Choroid plexus epithelial cell (primary cell): ENCODE measurements around the gene TREH.
A peak's percentile ranks its signal among the peaks of the same experiment; 100 is the strongest.

Experiments used
- DNase-seq: peaks from one replicate; pipeline ENCODE4 v3.0.0-alpha.2; 2010; ENCODE audit warnings: low read depth
- H3K4me3 ChIP-seq: 2 replicates; pipeline ENCODE4 v1.5.1; 2011; ENCODE audit warnings: low read depth, mild to moderate bottlenecking, control low read depth, low read length, moderate library complexity
- TF ChIP-seq, protein P1 (sequence below): conservative IDR thresholded peaks from 2 replicates; pipeline ENCODE4 v1.5.1; 2011; ENCODE audit warnings: low read depth, mild to moderate bottlenecking, control low read depth, inconsistent platforms, low read length, moderate library complexity

TREH gene

GRCh38 chr11:118620529-118621070, 58.9 kb downstream of the TREH start:
- peak overlapping the region; percentile 69 for H3K4me3 ChIP-seq
- TF ChIP-seq, protein P1, sequence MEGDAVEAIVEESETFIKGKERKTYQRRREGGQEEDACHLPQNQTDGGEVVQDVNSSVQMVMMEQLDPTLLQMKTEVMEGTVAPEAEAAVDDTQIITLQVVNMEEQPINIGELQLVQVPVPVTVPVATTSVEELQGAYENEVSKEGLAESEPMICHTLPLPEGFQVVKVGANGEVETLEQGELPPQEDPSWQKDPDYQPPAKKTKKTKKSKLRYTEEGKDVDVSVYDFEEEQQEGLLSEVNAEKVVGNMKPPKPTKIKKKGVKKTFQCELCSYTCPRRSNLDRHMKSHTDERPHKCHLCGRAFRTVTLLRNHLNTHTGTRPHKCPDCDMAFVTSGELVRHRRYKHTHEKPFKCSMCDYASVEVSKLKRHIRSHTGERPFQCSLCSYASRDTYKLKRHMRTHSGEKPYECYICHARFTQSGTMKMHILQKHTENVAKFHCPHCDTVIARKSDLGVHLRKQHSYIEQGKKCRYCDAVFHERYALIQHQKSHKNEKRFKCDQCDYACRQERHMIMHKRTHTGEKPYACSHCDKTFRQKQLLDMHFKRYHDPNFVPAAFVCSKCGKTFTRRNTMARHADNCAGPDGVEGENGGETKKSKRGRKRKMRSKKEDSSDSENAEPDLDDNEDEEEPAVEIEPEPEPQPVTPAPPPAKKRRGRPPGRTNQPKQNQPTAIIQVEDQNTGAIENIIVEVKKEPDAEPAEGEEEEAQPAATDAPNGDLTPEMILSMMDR = no peak

GRCh38 chr11:118619444-118620197, 59.8 kb downstream of the TREH start:
- peak; percentile 96 for DNase-seq
- no peak overlapping the region for H3K4me3 ChIP-seq
- TF ChIP-seq, protein P1 = no peak

More at GRCh38 chr11:118620529-118621070, 58.9 kb downstream of the TREH start:
- no peak for DNase-seq

DNA sequence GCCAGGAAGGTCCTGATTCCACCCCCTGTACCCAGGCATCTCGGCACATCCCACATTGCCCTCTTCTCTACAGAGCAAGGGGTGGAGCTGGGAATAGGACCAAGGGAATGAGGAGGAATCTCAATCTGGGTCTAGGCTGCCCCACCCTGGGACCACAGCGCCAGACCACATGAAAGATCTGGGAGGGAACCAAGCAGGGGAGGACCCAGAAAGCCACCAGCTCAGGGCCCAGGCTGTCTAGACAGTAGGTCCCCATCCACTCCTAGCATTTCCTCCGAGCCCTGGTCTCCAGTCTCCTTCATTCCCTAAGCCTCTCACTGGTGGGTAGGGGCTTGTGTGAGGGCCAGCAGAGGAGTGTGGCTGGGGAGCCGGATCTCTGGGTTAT, 60.5 kb downstream of the TREH start:
- no peak overlapping the region for H3K4me3 ChIP-seq
- TF ChIP-seq, protein P1 = no peak
- DNase-seq = peak; percentile 59

DNA sequence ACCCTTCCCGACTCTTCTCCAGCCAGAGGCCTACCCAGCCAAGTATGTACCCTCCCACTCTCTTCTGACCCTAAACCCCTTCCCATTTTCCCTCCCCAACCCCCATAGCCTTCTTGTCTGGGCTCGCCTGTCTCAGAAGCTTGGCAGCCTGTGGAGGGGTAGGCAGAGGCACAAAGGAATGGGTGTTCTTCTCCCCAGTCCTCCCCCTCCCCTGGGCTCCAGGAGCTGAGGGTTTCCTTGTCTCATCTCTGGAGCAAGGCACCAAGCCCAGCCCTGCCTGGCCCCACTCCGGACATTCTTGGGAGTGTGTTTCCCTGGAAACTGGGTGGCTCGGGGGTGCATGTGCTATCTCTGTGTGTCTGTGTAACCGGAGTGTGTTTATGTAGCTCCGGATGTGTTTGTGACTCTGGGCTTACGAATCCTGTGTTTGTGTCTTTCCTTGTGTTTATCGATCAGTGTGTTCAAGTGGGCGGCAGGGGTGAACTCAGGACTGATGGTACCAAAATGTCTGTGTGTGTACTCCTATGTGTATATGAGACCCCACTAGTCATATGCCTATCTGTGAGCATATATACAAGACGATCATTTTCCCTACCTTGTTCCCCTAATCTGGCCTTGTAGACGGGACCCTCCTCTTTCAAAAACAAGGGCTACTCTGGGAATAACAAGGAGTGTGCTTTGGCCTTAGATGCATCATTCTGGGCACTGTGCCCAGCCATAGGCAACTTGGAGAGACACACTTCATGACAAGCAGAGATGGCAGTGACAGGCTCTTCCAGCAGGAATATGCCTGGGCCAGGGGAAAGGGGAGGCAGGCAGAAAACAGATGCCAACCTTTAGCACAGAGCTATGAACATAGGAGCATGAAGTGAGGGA, 61.1 kb downstream of the TREH start:
- peak; percentile 81 for DNase-seq
- no peak overlapping the region for H3K4me3 ChIP-seq
- TF ChIP-seq, protein P1 = no peak

DNA sequence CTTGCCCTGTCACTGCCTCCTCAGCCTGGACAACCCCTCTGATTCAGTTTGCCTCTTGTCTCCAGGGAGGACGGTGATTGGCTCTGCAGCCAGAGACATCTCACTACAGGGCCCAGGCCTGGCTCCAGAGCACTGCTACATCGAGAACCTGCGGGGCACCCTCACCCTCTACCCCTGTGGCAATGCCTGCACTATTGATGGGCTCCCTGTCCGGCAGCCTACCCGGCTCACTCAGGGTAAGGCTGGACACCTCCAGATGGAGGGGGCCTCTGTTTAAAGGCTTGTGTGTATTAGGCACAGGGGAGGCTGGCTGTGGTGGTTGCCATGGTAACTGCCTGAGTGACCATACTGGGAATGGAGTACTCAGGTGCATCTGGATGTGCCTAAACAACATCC, 63.5 kb downstream of the TREH start:
- no peak overlapping the region for H3K4me3 ChIP-seq
- TF ChIP-seq, protein P1 = no peak
- DNase-seq = no peak

DNA sequence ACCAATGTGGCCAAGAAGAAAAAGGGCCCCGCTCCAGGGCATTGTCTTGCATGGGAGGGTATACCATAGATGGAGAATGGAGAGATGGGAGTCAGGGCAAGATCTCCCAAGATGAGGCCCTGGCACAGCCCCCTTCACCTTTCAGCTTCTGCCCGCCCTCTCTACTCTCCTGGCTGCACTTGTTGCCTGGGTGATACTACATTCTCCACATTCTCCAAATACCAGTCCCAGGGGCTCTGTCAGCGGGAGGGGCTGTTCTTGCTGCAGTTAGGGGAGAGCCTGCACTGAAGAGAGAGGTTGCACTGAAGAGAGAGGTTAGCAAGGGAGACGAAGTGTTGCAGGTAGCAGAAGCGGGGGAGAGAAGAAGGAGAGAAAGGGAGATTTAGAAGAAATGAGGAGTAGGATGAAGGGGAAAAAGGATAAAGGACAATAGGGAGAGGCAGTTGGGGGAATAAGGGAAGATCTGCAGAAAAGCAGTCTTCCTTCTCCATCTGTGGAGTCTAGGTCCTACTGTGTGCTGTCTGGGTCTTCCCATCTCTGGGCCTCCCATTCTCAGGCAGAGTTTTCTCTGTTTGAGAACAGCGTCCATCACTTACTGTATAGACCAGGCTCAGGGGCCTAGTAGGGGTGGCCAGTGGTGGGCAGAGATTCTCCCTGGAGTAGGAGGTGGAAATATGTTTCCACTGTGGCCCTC, 64.0 kb downstream of the TREH start:
- no peak overlapping the region for H3K4me3 ChIP-seq
- TF ChIP-seq, protein P1 = no peak
- peak; percentile 68 for DNase-seq
